ENCODE data around the gene MYO7A.

The MYO7A gene

DNA sequence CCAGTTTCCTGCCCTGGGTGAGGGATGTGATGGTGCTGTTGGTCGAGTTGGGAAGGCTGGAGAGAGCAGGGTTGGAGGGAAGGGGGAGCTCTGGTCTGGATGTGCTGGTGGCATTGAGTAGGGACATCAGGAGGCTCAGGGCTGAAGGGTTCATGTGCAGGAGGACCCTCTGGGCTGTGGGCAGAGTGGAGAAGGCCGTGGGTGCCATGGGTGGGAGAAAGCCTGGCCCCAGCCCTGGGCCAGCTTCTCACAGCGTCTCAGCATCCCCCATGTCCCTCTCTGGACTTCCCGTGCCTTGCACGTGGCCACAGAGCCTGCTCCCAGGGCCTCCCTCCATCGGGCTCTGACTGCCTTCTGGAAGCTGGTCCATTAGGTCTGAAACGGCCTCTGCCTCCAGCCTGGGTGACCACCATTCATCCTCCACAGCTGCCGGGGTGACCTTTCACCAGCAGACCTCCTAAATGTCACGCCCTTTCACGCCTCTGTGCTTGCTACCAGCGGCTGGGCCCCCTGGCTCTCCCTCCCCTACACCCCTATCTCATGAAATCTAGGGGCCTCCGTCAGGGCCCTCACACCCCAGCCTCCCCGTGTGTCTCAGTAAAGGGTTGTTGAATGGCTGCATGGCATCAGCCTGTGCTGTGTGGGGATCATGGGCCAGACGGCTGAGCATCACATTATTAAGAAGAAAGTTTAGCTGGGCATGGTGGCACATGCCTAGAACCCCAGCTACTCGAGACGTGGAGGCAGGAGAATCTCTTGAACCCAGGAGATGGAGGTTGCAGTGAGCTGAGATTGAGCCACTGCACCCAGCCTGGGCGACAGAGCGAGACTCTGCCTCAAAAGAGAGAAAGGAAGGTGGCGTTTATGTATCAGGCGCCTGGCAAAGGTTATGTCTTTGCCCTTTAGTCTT is 25.5 kb downstream of the MYO7A start:
- no peak for TF ChIP-seq ZFX (IDR thresholded peaks at IDR 0.05; ENCODE audit: borderline replicate concordance)
- TF ChIP-seq, protein P1, sequence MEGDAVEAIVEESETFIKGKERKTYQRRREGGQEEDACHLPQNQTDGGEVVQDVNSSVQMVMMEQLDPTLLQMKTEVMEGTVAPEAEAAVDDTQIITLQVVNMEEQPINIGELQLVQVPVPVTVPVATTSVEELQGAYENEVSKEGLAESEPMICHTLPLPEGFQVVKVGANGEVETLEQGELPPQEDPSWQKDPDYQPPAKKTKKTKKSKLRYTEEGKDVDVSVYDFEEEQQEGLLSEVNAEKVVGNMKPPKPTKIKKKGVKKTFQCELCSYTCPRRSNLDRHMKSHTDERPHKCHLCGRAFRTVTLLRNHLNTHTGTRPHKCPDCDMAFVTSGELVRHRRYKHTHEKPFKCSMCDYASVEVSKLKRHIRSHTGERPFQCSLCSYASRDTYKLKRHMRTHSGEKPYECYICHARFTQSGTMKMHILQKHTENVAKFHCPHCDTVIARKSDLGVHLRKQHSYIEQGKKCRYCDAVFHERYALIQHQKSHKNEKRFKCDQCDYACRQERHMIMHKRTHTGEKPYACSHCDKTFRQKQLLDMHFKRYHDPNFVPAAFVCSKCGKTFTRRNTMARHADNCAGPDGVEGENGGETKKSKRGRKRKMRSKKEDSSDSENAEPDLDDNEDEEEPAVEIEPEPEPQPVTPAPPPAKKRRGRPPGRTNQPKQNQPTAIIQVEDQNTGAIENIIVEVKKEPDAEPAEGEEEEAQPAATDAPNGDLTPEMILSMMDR (IDR thresholded peaks at IDR 0.05) = no peak
- H3K27ac ChIP-seq = no peak overlapping the region

DNA sequence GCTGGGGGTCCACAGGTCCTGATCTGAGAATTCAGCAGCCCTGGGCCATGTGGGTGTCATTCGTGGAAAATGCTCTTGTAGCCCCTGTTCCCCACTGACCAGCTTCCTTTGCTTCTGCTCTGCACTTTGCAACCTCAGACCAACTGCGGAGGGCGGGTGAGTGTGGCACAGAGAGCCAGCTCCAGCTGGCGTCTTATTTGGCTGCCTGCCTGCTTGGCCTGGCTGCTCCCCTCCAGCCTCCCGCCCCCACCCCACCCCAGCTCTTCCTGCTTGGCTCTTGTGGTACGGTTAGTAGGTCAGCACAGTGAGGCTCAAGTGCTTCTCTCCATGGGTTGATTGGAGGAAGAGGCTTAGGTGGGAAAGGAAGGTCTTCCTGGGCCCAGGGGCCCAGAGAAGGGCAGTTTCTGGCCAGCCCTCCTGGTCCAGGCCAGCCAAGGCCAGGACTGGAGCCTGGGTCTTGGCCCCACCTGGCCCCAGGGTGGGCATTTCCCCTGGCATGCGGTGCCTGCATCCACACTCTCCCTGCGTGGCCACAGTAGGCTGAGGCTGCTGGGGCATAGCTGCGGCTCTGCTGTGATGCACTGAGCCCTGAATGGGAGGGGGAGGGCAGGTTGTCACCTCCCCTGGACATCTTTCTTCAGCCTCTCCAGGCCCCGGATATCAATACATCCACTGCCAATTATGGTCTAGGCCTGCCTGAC is 26.5 kb downstream of the MYO7A start:
- TF ChIP-seq ZFX (IDR thresholded peaks at IDR 0.05; ENCODE audit: borderline replicate concordance) = no peak
- TF ChIP-seq, protein P1 (IDR thresholded peaks at IDR 0.05) = no peak
- no peak overlapping the region for H3K27ac ChIP-seq

DNA sequence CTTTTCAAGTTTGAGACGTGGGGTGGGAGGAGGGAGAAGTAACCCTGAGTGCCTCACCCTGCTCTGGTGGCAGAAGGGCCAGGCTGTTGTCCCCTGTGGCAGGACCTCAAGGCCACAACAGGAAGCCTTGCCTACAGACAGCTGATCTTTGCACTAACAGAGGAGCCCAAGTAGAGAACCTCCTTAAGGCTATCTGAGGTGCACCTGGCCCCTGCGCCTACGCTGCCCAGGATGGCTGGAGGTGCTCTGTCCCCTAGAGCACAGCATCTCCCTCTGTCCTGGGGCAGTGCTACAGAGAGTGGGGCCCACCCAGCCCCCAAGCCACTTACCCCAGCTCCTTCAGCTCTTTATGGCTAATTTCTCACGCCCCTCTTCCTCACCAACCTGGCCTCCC is 27.0 kb downstream of the MYO7A start:
- TF ChIP-seq, protein P1 (IDR thresholded peaks at IDR 0.05) = no peak
- no peak for TF ChIP-seq ZFX (IDR thresholded peaks at IDR 0.05; ENCODE audit: borderline replicate concordance)
- H3K27ac ChIP-seq = no peak overlapping the region

DNA sequence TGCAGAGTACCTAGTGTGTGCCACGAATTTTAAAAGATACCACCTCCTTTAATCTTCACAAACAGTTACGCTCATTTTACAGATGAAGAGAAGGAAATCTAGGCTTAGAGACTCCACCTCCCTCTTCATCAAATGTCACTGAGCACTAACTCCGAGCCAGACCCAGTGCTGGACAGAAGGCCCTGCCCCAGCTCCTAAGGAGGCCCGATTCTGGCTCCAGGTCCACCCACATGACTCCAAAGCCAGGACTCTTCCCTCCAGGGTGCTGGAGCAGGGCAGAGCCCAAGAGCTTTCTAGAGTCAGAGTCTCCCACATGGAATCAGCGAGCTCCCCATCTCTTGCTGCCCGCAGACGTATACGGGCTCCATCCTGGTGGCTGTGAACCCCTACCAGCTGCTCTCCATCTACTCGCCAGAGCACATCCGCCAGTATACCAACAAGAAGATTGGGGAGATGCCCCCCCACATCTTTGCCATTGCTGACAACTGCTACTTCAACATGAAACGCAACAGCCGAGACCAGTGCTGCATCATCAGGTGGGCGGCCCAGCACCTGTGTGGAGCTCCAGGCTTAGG is 27.6 kb downstream of the MYO7A start:
- TF ChIP-seq, protein P1 (IDR thresholded peaks at IDR 0.05) = no peak
- no peak overlapping the region for H3K27ac ChIP-seq

DNA sequence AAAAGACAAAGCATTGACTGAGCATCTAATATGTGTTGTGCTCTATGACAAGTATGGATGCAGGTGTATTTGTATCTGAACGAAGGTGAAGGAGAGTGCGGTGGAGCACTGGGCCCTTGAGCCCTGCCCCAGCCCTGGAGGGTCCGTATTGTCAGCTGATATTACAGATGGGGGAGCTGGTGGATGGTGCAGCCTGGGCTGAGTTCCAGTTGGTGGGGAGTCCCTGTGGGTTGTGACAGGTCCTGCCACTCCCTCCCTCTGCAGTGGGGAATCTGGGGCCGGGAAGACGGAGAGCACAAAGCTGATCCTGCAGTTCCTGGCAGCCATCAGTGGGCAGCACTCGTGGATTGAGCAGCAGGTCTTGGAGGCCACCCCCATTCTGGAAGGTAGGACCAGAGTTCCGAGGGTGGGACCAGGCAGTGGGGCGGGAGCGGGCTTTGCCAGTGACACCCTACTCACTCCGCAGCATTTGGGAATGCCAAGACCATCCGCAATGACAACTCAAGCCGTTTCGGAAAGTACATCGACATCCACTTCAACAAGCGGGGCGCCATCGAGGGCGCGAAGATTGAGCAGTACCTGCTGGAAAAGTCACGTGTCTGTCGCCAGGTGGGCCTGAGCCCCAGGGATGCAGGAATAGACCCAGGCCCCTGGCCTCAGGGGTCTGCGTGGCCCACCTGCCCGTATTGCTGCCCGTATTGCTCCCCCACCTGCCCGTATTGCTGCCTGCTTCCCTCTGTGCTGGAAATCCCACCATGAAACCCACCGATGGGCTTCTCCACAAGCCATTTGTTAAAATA is 28.6 kb downstream of the MYO7A start:
- TF ChIP-seq ZFX (IDR thresholded peaks at IDR 0.05; ENCODE audit: borderline replicate concordance) = no peak
- TF ChIP-seq, protein P1 (IDR thresholded peaks at IDR 0.05) = no peak
- H3K27ac ChIP-seq = no peak overlapping the region

DNA sequence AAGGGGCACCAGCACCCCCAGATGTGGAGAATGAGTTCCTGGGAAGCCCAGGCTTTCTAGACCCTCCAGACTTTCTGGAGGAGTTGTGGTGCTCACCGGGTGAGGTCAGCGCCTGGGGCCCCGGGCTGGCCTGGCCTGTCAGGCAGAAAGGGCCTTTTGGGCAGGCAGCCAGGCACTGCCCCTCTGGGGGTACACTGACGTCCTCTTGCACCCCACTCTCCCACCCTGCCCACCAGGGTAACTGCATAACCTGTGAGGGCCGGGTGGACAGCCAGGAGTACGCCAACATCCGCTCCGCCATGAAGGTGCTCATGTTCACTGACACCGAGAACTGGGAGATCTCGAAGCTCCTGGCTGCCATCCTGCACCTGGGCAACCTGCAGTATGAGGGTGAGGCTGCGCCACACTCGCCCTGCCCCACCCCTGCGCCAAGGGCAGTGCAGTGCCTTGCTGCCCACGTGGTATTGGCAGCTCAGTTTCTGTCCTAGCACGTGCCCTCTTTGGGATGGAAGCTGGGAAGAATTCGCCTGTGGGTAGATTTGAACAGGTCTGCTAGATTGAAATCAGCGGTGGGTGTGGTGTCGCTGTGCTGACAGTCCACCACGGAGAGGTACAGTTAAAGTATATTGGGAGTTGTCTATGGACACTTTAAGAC is 30.1 kb downstream of the MYO7A start:
- TF ChIP-seq, protein P1 (IDR thresholded peaks at IDR 0.05) = no peak
- TF ChIP-seq ZFX (IDR thresholded peaks at IDR 0.05; ENCODE audit: borderline replicate concordance) = no peak
- H3K27ac ChIP-seq = no peak overlapping the region
